Smooth muscle cell (in vitro differentiated cells): ENCODE data around the gene PSMA7. TPM values are rescaled to one million over a fixed set of nuclear protein-coding genes. Genes with fewer than 3 reads are reported as not detected.
A peak's percentile ranks its signal among the peaks of the same experiment; 100 is the strongest.

ENCODE experiments used
- DNase-seq: peaks from one replicate; lab custom pipeline; 2025; ENCODE audit not compliant: unreplicated experiment; lab: John Stamatoyannopoulos, UW
- H2AFZ ChIP-seq: fragments of 200-600 bp; sonication (generic); 2 replicates; pipeline ENCODE4 v1.6.0; 2016; ENCODE audit warnings: antibody characterized with exemption, low read depth, mild to moderate bottlenecking
- H3F3A ChIP-seq: fragments of 200-600 bp; sonication (generic); 2 replicates; pipeline ENCODE4 v1.6.0; 2017; ENCODE audit warnings: antibody characterized with exemption, low read depth
- H3K27ac ChIP-seq: fragments of 200-600 bp; sonication (generic); 2 replicates; pipeline ENCODE4 v1.5.1; 2016; ENCODE audit warnings: low read depth, mild to moderate bottlenecking
- H3K27me3 ChIP-seq: fragments of 200-600 bp; sonication (generic); 2 replicates; pipeline ENCODE4 v1.6.1; 2016; ENCODE audit warnings: low read depth, mild to moderate bottlenecking
- H3K36me3 ChIP-seq: fragments of 200-600 bp; sonication (generic); 2 replicates; pipeline ENCODE4 v1.5.1; 2016; ENCODE audit warnings: low read depth
- H3K4me1 ChIP-seq: fragments of 200-600 bp; sonication (generic); 2 replicates; pipeline ENCODE4 v1.5.1; 2016; ENCODE audit warnings: low read depth
- H3K4me2 ChIP-seq: fragments of 200-600 bp; sonication (generic); 2 replicates; pipeline ENCODE4 v1.6.0; 2016; ENCODE audit warnings: mild to moderate bottlenecking
- H3K4me3 ChIP-seq: fragments of 200-600 bp; sonication (generic); 2 replicates; pipeline ENCODE4 v1.5.1; 2016; ENCODE audit warnings: mild to moderate bottlenecking
- H3K79me2 ChIP-seq: fragments of 200-600 bp; sonication (generic); 2 replicates; pipeline ENCODE4 v1.6.0; 2016; ENCODE audit warnings: low read depth, mild to moderate bottlenecking
- H3K9ac ChIP-seq: fragments of 200-600 bp; sonication (generic); 2 replicates; pipeline ENCODE4 v1.6.0; 2016; ENCODE audit warnings: low read depth
- H3K9me3 ChIP-seq: fragments of 200-600 bp; sonication (generic); replicated peaks from 2 replicates; pipeline ENCODE4 v1.5.1; 2016; ENCODE audit warnings: low read depth
- H4K20me1 ChIP-seq: fragments of 200-600 bp; sonication (generic); 2 replicates; pipeline ENCODE4 v1.6.0; 2016; ENCODE audit warnings: low read depth
- CTCF ChIP-seq: fragments of 200-600 bp; sonication (generic); IDR thresholded peaks from 2 replicates; pipeline ENCODE4 v1.5.1; 2017; ENCODE audit warnings: borderline replicate concordance, mild to moderate bottlenecking, antibody characterized with exemption; ENCODE audit not compliant: insufficient read depth, poor library complexity, severe bottlenecking
- WGBS: methylation state at CpG from one replicate; pipeline ENCODE4 v1.1.7; 2016; ENCODE audit warnings: low lambda C conversion rate; 5-methylcytosine and 5-hydroxymethylcytosine counted together
- polyA plus RNA-seq: library from polyadenylated mRNA; unstranded; fragments of >200 nt; fragmentation: Nextera tagmentation; extraction: Ambion mirVana; gene quantifications from 2 replicates; pipeline ENCODE4 v1.2.1, GENCODE V29; 2016
- total RNA-seq: library from RNA; depleted of rRNA; stranded (reverse); fragments of >200 nt; gene quantifications from 2 replicates; pipeline ENCODE4 v1.2.3, GENCODE V29; 2014

Gene PSMA7
- total and polyA plus RNA-seq, 2 experiments from 2014 or later, result 297 to 473 TPM

- Histone ChIP-seq H3K9ac (peak overlapping the region; percentile 64), H3F3A (no peaks in the 10 kb centered on the region), H3K4me3 (no peak overlapping the region), H3K4me2 (no peak overlapping the region), H3K9me3 (no peaks in the 10 kb centered on the region), H3K36me3 (no peaks in the 10 kb centered on the region), H3K27ac (peak overlapping the region; percentile 68), H3K4me1 (no peaks in the 10 kb centered on the region), H4K20me1 (no peaks in the 10 kb centered on the region), H2AFZ (no peak overlapping the region), H3K27me3 (no peaks in the 10 kb centered on the region), H3K79me2 (no peaks in the 10 kb centered on the region)
- DNase-seq, result no peak
- no peak for TF ChIP-seq CTCF
- 55% methylated on average over 15 of the region's 15 CpGs for WGBS
These were observed 54.7 kb downstream of the PSMA7 start for GRCh38 chr20:62088258-62089127.

GRCh38 chr20:62087632-62088031, 55.6 kb downstream of the PSMA7 start:
- no peaks in the 10 kb centered on the region for H3F3A ChIP-seq
- no peak overlapping the region for H3K4me2 ChIP-seq
- DNase-seq, result no peak
- no peak overlapping the region for H3K4me3 ChIP-seq
- no peak overlapping the region for H2AFZ ChIP-seq
- H3K4me1 ChIP-seq, result no peaks in the 10 kb centered on the region
- H3K36me3 ChIP-seq, result no peaks in the 10 kb centered on the region
- H3K27me3 ChIP-seq, result no peaks in the 10 kb centered on the region
- whole genome bisulfite sequencing, result 95% methylated on average over 17 of the region's 17 CpGs
- TF ChIP-seq CTCF, result no peak
- no peak overlapping the region for H3K27ac ChIP-seq
- H3K9me3 ChIP-seq, result no peaks in the 10 kb centered on the region
- no peaks in the 10 kb centered on the region for H4K20me1 ChIP-seq
- H3K79me2 ChIP-seq, result no peaks in the 10 kb centered on the region
- no peak overlapping the region for H3K9ac ChIP-seq

- H3K4me3 ChIP-seq, result no peak overlapping the region
These were observed 56.0 kb downstream of the PSMA7 start for GRCh38 chr20:62087227-62087626.

More at GRCh38 chr20:62087227-62087626, 56.0 kb downstream of the PSMA7 start:
- Histone ChIP-seq H3K4me2 (no peak overlapping the region), H3K36me3 (no peaks in the 10 kb centered on the region), H2AFZ (no peak overlapping the region), H3K9ac (no peak overlapping the region), H4K20me1 (no peaks in the 10 kb centered on the region), H3K79me2 (no peaks in the 10 kb centered on the region), H3F3A (no peaks in the 10 kb centered on the region), H3K27me3 (no peaks in the 10 kb centered on the region), H3K9me3 (no peaks in the 10 kb centered on the region), H3K27ac (no peak overlapping the region), H3K4me1 (no peaks in the 10 kb centered on the region)
- TF ChIP-seq CTCF, result no peak
- no peak for DNase-seq
- WGBS, result 59% methylated on average over 11 of the region's 11 CpGs

Other genes starting within 250 kb of the PSMA7 start
- gene TAF4, start 77.5 kb downstream of the PSMA7 start, total RNA-seq, result 7.4 and 8.5 TPM in 2 replicates
- gene TAF4, start 77.5 kb downstream of the PSMA7 start, polyA plus RNA-seq, result 0.67 and 0.96 TPM in 2 replicates
- gene LSM14B, start 20.9 kb downstream of the PSMA7 start, total RNA-seq, result 21.5 and 22.7 TPM in 2 replicates
- 4.9 and 5.6 TPM in 2 replicates for gene LSM14B, start 20.9 kb downstream of the PSMA7 start, polyA plus RNA-seq
- gene SS18L1, start 375 bp upstream of the PSMA7 start, total RNA-seq, result 10.1 and 15.1 TPM in 2 replicates
- 1.1 and 2.3 TPM in 2 replicates for gene SS18L1, start 375 bp upstream of the PSMA7 start, polyA plus RNA-seq
- gene MTG2, start 39.6 kb upstream of the PSMA7 start, total RNA-seq, result 19.9 and 21.9 TPM in 2 replicates
- gene MTG2, start 39.6 kb upstream of the PSMA7 start, polyA plus RNA-seq, result 13.4 and 17.9 TPM in 2 replicates
- not detected in 2 replicates for gene HRH3, start 76.9 kb upstream of the PSMA7 start, total RNA-seq
- not detected in 2 replicates for gene HRH3, start 76.9 kb upstream of the PSMA7 start, polyA plus RNA-seq
- gene OSBPL2, start 95.1 kb upstream of the PSMA7 start, total RNA-seq, result 33.8 and 34.3 TPM in 2 replicates
- 32.0 and 37.0 TPM in 2 replicates for gene OSBPL2, start 95.1 kb upstream of the PSMA7 start, polyA plus RNA-seq
- gene ADRM1, start 159.6 kb upstream of the PSMA7 start, total RNA-seq, result 68.7 and 101 TPM in 2 replicates
- 121 and 126 TPM in 2 replicates for gene ADRM1, start 159.6 kb upstream of the PSMA7 start, polyA plus RNA-seq
- gene LAMA5, start 223.9 kb upstream of the PSMA7 start, total RNA-seq, result 27.5 and 30.0 TPM in 2 replicates
- gene LAMA5, start 223.9 kb upstream of the PSMA7 start, polyA plus RNA-seq, result 27.6 and 132 TPM in 2 replicates
- 2,536 and 4,082 TPM in 2 replicates for gene RPS21, start 243.7 kb upstream of the PSMA7 start, total RNA-seq
- 438 and 495 TPM in 2 replicates for gene RPS21, start 243.7 kb upstream of the PSMA7 start, polyA plus RNA-seq